Activated T-cell treated with anti-CD3 and anti-CD28 coated beads, Interleukin-2, amount 50 U/mL, for 1 hour (primary cell): ENCODE results near the gene PIK3CB.
"Not testable (repeated sequence)": the region's sequence is repeated elsewhere in the genome, so short reads cannot be mapped to it uniquely, and the experiment has no call there.

ENCODE experiments used
- DNase-seq: peaks from one replicate; pipeline ENCODE4 v3.0.0-alpha.2; 2020

PIK3CB gene

GRCh38 chr3:138802223-138802622, 32.5 kb downstream of the PIK3CB start:
- DNase-seq = not testable (repeated sequence)

GRCh38 chr3:138801792-138802191, 32.9 kb downstream of the PIK3CB start:
- DNase-seq = no peak

GRCh38 chr3:138800248-138800647, 34.5 kb downstream of the PIK3CB start:
- DNase-seq = no peak

GRCh38 chr3:138799822-138800221, 34.9 kb downstream of the PIK3CB start:
- DNase-seq = no peak

- no peak for DNase-seq
These were observed 37.2 kb downstream of the PIK3CB start for GRCh38 chr3:138797508-138798038.

GRCh38 chr3:138796761-138797160, 38.0 kb downstream of the PIK3CB start:
- DNase-seq = no peak

GRCh38 chr3:138786788-138787271, 47.9 kb downstream of the PIK3CB start:
- no peak for DNase-seq

GRCh38 chr3:138785951-138786350, 48.8 kb downstream of the PIK3CB start:
- DNase-seq = no peak

- not testable (repeated sequence) for DNase-seq
These were observed 49.3 kb downstream of the PIK3CB start for GRCh38 chr3:138785362-138785857.

- DNase-seq = no peak
These were observed 52.0 kb downstream of the PIK3CB start for GRCh38 chr3:138782755-138783154.

- DNase-seq = peak; percentile 36
These were observed 53.7 kb downstream of the PIK3CB start for GRCh38 chr3:138781012-138781470.

GRCh38 chr3:138778643-138779042, 56.1 kb downstream of the PIK3CB start:
- DNase-seq = no peak

GRCh38 chr3:138776961-138777360, 57.8 kb downstream of the PIK3CB start:
- no peak for DNase-seq

- DNase-seq = no peak
These were observed 59.5 kb downstream of the PIK3CB start for GRCh38 chr3:138775254-138775595.

GRCh38 chr3:138774529-138775253, 60.0 kb downstream of the PIK3CB start:
- no peak for DNase-seq

GRCh38 chr3:138771585-138771984, 63.1 kb downstream of the PIK3CB start:
- no peak for DNase-seq

GRCh38 chr3:138769616-138770015, 65.1 kb downstream of the PIK3CB start:
- no peak for DNase-seq

- no peak for DNase-seq
These were observed 65.8 kb downstream of the PIK3CB start for GRCh38 chr3:138768946-138769345.

- DNase-seq = no peak
These were observed 66.6 kb downstream of the PIK3CB start for GRCh38 chr3:138768125-138768524.

- DNase-seq = no peak
These were observed 67.1 kb downstream of the PIK3CB start for GRCh38 chr3:138767498-138768104.

- DNase-seq = no peak
These were observed 73.7 kb downstream of the PIK3CB start for GRCh38 chr3:138761002-138761401.

GRCh38 chr3:138748190-138748589, 86.5 kb downstream of the PIK3CB start:
- DNase-seq = no peak

GRCh38 chr3:138747225-138747624, 87.5 kb downstream of the PIK3CB start:
- no peak for DNase-seq

GRCh38 chr3:138740072-138740471, 94.7 kb downstream of the PIK3CB start:
- no peak for DNase-seq
